ENCODE measurements around the gene MEIOB. TPM values are rescaled to one million over a fixed set of nuclear protein-coding genes. Genes with fewer than 3 reads are reported as not detected.

Gene MEIOB
- total RNA-seq, 1 experiment from 2014 or later = 1.3 TPM

DNA sequence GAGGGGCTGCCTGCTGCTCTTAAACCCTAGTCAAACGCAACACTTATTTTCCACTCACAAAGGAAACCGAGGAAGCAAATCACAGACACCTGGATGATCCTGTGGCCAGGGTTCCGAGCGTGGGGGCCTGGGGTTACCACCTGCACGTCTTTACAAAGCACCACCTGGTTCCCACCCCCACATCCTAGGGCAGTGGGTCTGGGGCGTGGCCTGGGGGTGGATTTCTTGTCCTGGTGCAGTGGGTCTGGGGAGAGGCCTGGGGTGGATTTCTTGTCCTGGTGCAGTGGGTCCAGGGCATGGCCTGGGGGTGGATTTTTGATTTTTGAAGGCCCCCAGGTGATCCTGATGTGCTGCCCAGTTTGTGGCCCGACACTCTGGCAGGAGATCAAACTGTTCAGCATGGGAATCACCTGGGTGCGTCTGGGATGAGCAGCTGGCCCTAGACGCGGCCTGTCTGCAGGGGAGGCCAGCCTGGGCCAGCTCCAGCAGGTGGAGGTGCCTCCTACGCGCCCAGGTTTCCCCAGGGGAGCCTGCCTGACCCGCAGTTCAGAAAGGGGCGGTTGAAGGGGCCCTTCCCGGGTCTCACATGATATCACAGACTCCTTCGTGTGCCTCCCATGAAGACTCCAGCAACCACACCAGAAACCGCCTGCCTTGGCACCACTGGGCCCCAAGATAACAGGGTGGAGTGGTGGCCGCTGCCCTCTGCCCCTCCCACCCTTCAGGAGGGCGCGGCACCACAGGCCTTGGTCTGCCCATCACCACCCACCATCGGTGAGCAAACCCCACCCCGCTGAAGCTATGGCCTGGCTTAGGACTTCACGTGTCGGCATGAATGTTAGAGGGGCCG, 51.6 kb downstream of the MEIOB start:
- Mint-ChIP-seq H3K27me3 (ENCODE audit: low read depth) (peaks cover 2% of the 10 kb centered on the region), H3K4me1 (no peaks in the 10 kb centered on the region), H3K36me3 (ENCODE audit: insufficient read depth in 1 of 3, low read depth in 3 of 3) (peaks cover 2 to 13% (median 8%) of the 10 kb centered on the region in 3 experiments), H3K4me3 (no peak overlapping the region), H3K27ac (no peak overlapping the region), H3K9me3 (no peaks in the 10 kb centered on the region)
- Histone ChIP-seq H3K79me1 (ENCODE audit: insufficient read depth, low read depth, low read length, poor library complexity, severe bottlenecking) (peaks cover 1% of the 10 kb centered on the region), H4K20me1 (ENCODE audit: control insufficient read depth, insufficient read depth, insufficient read length) (no peaks in the 10 kb centered on the region), H3K23me2 (ENCODE audit: insufficient read length, low read depth, low read length, poor library complexity, severe bottlenecking) (no peaks in the 10 kb centered on the region), H3K18ac (ENCODE audit: insufficient read length, low read depth, low read length) (no peak overlapping the region), H3K56ac (ENCODE audit: insufficient read length, low read depth, low read length) (no peak overlapping the region), H3K9ac (ENCODE audit: extremely low read depth, insufficient read length, low read length) (no peak overlapping the region), H3K4ac (ENCODE audit: low read depth, low read length) (no peak overlapping the region), H2BK20ac (ENCODE audit: low read depth, low read length, poor library complexity, severe bottlenecking) (no peak overlapping the region), H3K23ac (ENCODE audit: insufficient read length, low read depth, low read length) (no peak overlapping the region), H2AK5ac (ENCODE audit: insufficient read length, low read length) (no peak overlapping the region), H2BK120ac (ENCODE audit: low read depth, low read length, poor library complexity, severe bottlenecking) (no peak overlapping the region), H2BK12ac (ENCODE audit: insufficient read length, low read depth, low read length) (no peak overlapping the region), H2AFZ (ENCODE audit: low read length) (no peak overlapping the region), H4K91ac (ENCODE audit: insufficient read length, low read depth, low read length) (no peak overlapping the region), H3T11ph (ENCODE audit: low read length) (no peak overlapping the region), H3K4me1 (ENCODE audit: insufficient read depth, low read length) (no peaks in the 10 kb centered on the region), H4K5ac (ENCODE audit: insufficient read length, low read depth, low read length) (no peak overlapping the region), H3K14ac (ENCODE audit: insufficient read depth, low read length) (no peak overlapping the region), H4K8ac (replicated peaks; ENCODE audit: insufficient read length, low read depth, low read length) (no peak overlapping the region), H2BK5ac (ENCODE audit: insufficient read length, low read length) (no peak overlapping the region), H3K4me2 (ENCODE audit: insufficient read depth, insufficient read length, low read length) (no peak overlapping the region), H2BK15ac (ENCODE audit: low read depth, low read length) (no peak overlapping the region), H3K9me3 (ENCODE audit: control insufficient read depth, low read depth, low read length) (no peaks in the 10 kb centered on the region), H3K27ac (ENCODE audit: insufficient read length, low read depth, low read length) (no peak overlapping the region), H3K27me3 (ENCODE audit: insufficient read depth, low read length) (no peaks in the 10 kb centered on the region), H3K79me2 (ENCODE audit: insufficient read depth, low read length) (no peaks in the 10 kb centered on the region)
- DNase-seq = no peak
- no CpG with 5 or more reads among the region's 25 CpGs for WGBS (ENCODE audit: extremely low coverage, insufficient read length, low lambda C conversion rate)
- TF ChIP-seq, protein P1, sequence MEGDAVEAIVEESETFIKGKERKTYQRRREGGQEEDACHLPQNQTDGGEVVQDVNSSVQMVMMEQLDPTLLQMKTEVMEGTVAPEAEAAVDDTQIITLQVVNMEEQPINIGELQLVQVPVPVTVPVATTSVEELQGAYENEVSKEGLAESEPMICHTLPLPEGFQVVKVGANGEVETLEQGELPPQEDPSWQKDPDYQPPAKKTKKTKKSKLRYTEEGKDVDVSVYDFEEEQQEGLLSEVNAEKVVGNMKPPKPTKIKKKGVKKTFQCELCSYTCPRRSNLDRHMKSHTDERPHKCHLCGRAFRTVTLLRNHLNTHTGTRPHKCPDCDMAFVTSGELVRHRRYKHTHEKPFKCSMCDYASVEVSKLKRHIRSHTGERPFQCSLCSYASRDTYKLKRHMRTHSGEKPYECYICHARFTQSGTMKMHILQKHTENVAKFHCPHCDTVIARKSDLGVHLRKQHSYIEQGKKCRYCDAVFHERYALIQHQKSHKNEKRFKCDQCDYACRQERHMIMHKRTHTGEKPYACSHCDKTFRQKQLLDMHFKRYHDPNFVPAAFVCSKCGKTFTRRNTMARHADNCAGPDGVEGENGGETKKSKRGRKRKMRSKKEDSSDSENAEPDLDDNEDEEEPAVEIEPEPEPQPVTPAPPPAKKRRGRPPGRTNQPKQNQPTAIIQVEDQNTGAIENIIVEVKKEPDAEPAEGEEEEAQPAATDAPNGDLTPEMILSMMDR (conservative IDR thresholded peaks at IDR 0.05) = no peak

All from H9 (cell line).